Measurements from ENCODE around the gene INSRR. TPM values are rescaled to one million over a fixed set of nuclear protein-coding genes. Genes with fewer than 3 reads are reported as not detected.

The INSRR gene
- total RNA-seq, 4 donors from 2014 or later = under 0.01 TPM; not detected in 3

- Histone ChIP-seq H3K4me1 (no peaks in the 10 kb centered on the region), H3K27ac (no peak overlapping the region), H3K27me3 (peaks cover 43% of the 10 kb centered on the region), H3K4me3 (no peak overlapping the region), H3K9me3 (no peaks in the 10 kb centered on the region), H3K36me3 (no peaks in the 10 kb centered on the region)
- no peak for TF ChIP-seq POLR2A (IDR thresholded peaks at IDR 0.05)
- no peak for TF ChIP-seq POLR2AphosphoS5 (IDR thresholded peaks at IDR 0.05)
- no peak for TF ChIP-seq CTCF (IDR thresholded peaks at IDR 0.05)
- TF ChIP-seq EP300 (IDR thresholded peaks at IDR 0.05) = no peak
- 44 to 49% methylated on average over 2 of the region's 2 CpGs for WGBS, 2 donors (ENCODE audit: low coverage in 1 of 2)
- ATAC-seq = no peak
Observed at GRCh38 chr1:156833603-156834002, 25.3 kb downstream of the INSRR start.

GRCh38 chr1:156832434-156832833, 26.5 kb downstream of the INSRR start:
- no peak overlapping the region for H3K4me3 ChIP-seq
- H3K9me3 ChIP-seq = no peaks in the 10 kb centered on the region
- 65 to 86% methylated on average over 1 to 5 of the region's 5 CpGs for WGBS, 2 donors (ENCODE audit: low coverage in 1 of 2)
- H3K36me3 ChIP-seq = no peaks in the 10 kb centered on the region
- H3K27ac ChIP-seq = no peak overlapping the region
- TF ChIP-seq POLR2AphosphoS5 (IDR thresholded peaks at IDR 0.05) (no peak), EP300 (IDR thresholded peaks at IDR 0.05) (no peak), POLR2A (IDR thresholded peaks at IDR 0.05) (no peak), CTCF (IDR thresholded peaks at IDR 0.05) (no peak)
- peaks cover 33% of the 10 kb centered on the region for H3K27me3 ChIP-seq
- no peak for ATAC-seq
- H3K4me1 ChIP-seq = no peaks in the 10 kb centered on the region

GRCh38 chr1:156828400-156829124, 30.4 kb downstream of the INSRR start:
- TF ChIP-seq EP300 (IDR thresholded peaks at IDR 0.05) = no peak
- TF ChIP-seq POLR2AphosphoS5 (IDR thresholded peaks at IDR 0.05) = no peak
- TF ChIP-seq POLR2A (IDR thresholded peaks at IDR 0.05) = no peak
- TF ChIP-seq CTCF (IDR thresholded peaks at IDR 0.05) = no peak
- Histone ChIP-seq H3K27me3 (peaks cover 20% of the 10 kb centered on the region), H3K27ac (no peak overlapping the region), H3K9me3 (no peaks in the 10 kb centered on the region), H3K4me1 (no peaks in the 10 kb centered on the region), H3K4me3 (no peak overlapping the region), H3K36me3 (no peaks in the 10 kb centered on the region)
- WGBS, 2 donors (ENCODE audit: low coverage in 1 of 2) = 51 to 74% methylated on average over 7 to 17 of the region's 18 CpGs
- no peak for ATAC-seq

- TF ChIP-seq CTCF (IDR thresholded peaks at IDR 0.05) = no peak
- no peak for TF ChIP-seq POLR2A (IDR thresholded peaks at IDR 0.05)
- TF ChIP-seq POLR2AphosphoS5 (IDR thresholded peaks at IDR 0.05) = no peak
- TF ChIP-seq EP300 (IDR thresholded peaks at IDR 0.05) = no peak
- WGBS, 2 donors (ENCODE audit: low coverage in 1 of 2) = 58 to 60% methylated on average over 1 of the region's 1 CpG
- no peaks in the 10 kb centered on the region for H3K4me1 ChIP-seq
- H3K27me3 ChIP-seq = peaks cover 22% of the 10 kb centered on the region
- no peak overlapping the region for H3K4me3 ChIP-seq
- no peak overlapping the region for H3K27ac ChIP-seq
- no peaks in the 10 kb centered on the region for H3K36me3 ChIP-seq
- no peak for ATAC-seq
- no peaks in the 10 kb centered on the region for H3K9me3 ChIP-seq
Observed at GRCh38 chr1:156826630-156827029, 32.3 kb downstream of the INSRR start.

GRCh38 chr1:156823210-156823790, 35.6 kb downstream of the INSRR start:
- Histone ChIP-seq H3K4me1 (no peaks in the 10 kb centered on the region), H3K27me3 (peaks cover 12% of the 10 kb centered on the region), H3K4me3 (no peak overlapping the region), H3K27ac (no peak overlapping the region), H3K36me3 (no peaks in the 10 kb centered on the region), H3K9me3 (no peaks in the 10 kb centered on the region)
- no peak for ATAC-seq
- WGBS, 2 donors (ENCODE audit: low coverage in 1 of 2) = 82% methylated on average over 3 of the region's 5 CpGs; no CpG with 5 or more reads in 1 of the 2 donors
- no peak for TF ChIP-seq EP300 (IDR thresholded peaks at IDR 0.05)

Measured in gastroesophageal sphincter (tissue), 4 donors.